ENCODE measurements around the gene LRRC72. TPM values are rescaled to one million over a fixed set of nuclear protein-coding genes. Genes with fewer than 3 reads are reported as not detected.
"Not testable (repeated sequence)": the region's sequence is repeated elsewhere in the genome, so short reads cannot be mapped to it uniquely, and the experiment has no call there.

The LRRC72 gene
- total RNA-seq, 2 donors from 2014 or later = not detected

DNA sequence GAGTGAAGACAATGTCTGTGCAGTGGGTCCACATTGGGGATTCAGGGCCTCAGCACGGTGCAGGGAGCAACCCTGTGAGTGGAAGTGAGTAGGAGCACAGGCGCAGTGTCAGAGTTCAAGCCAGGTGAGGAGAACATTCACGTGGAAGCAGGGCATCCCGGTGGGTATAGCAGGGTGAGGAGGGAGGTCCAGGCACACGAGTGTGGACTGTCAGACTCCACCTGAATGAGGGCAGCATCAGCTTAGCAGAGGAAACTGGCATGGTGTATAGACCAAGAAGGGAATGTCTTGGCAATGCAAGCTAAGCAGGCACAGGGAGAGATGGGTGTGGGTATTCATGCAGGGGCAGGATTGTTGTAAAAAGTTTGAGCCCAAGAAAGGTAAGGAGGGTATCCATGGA is 15.3 kb upstream of the LRRC72 start:
- no peak for DNase-seq (ENCODE audit: low spot score)
- no peaks in the 10 kb centered on the region for H3K36me3 ChIP-seq
- no peaks in the 10 kb centered on the region for H3K9me3 ChIP-seq
- no peaks in the 10 kb centered on the region for H3K27me3 ChIP-seq (replicated peaks; ENCODE audit: insufficient read depth)
- no peak overlapping the region for H3K4me3 ChIP-seq
- WGBS = 92% methylated on average over 5 of the region's 5 CpGs
- TF ChIP-seq POLR2AphosphoS5 (IDR thresholded peaks at IDR 0.05) (no peak), POLR2A (IDR thresholded peaks at IDR 0.05) (no peak)
- TF ChIP-seq, protein P1, sequence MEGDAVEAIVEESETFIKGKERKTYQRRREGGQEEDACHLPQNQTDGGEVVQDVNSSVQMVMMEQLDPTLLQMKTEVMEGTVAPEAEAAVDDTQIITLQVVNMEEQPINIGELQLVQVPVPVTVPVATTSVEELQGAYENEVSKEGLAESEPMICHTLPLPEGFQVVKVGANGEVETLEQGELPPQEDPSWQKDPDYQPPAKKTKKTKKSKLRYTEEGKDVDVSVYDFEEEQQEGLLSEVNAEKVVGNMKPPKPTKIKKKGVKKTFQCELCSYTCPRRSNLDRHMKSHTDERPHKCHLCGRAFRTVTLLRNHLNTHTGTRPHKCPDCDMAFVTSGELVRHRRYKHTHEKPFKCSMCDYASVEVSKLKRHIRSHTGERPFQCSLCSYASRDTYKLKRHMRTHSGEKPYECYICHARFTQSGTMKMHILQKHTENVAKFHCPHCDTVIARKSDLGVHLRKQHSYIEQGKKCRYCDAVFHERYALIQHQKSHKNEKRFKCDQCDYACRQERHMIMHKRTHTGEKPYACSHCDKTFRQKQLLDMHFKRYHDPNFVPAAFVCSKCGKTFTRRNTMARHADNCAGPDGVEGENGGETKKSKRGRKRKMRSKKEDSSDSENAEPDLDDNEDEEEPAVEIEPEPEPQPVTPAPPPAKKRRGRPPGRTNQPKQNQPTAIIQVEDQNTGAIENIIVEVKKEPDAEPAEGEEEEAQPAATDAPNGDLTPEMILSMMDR (IDR thresholded peaks at IDR 0.05) = no peak
- no peak overlapping the region for H3K27ac ChIP-seq
- H3K4me1 ChIP-seq (replicated peaks) = no peaks in the 10 kb centered on the region
- intact Hi-C loops (cut with DNase I) = no loop called here

DNA sequence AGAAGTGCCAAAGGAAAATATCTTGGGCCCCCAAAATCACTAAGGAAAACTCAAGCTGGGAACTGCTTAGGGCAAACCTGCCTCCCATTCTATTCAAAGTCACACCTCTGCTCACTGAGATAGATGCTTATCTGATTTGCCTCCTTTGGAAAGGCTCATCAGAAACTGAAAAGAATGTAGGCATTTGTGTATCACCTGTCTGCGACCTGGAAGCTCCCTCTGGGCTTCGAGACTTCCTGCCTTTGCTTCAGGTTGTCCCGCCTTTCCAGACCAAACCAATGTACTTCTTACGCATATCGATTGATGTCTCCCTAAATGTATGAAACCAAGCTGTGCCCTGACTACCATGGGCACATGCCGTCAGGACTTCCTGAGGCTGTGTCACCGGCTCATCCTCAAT is 14.5 kb upstream of the LRRC72 start:
- Histone ChIP-seq H3K27ac (no peak overlapping the region), H3K9me3 (no peaks in the 10 kb centered on the region), H3K27me3 (replicated peaks; ENCODE audit: insufficient read depth) (no peaks in the 10 kb centered on the region), H3K36me3 (no peaks in the 10 kb centered on the region), H3K4me1 (replicated peaks) (no peaks in the 10 kb centered on the region), H3K4me3 (no peak overlapping the region)
- DNase-seq (ENCODE audit: low spot score) = no peak
- intact Hi-C loops (cut with DNase I) = no loop called here
- WGBS = 82% methylated on average over 7 of the region's 7 CpGs
- TF ChIP-seq, protein P1 (IDR thresholded peaks at IDR 0.05) = no peak
- TF ChIP-seq POLR2AphosphoS5 (IDR thresholded peaks at IDR 0.05) (no peak), POLR2A (IDR thresholded peaks at IDR 0.05) (no peak)

DNA sequence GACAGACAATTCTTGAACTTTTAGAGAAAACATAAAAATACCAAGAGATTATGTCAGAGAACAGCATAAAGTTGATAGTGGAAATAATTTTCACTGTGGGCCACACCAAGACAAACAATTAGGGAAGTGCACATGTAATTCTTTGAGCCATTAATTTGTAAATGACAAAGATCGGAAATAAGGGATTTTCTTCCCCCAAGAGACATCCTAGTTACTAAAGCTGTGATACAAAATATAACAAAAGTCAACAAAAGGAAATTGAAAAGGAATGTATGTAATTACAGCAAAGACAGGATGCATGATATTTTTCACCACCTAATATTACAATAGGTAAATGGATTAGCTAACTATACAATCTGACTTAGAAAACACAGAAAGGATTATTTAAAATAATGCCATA is 12.4 kb upstream of the LRRC72 start:
- no peaks in the 10 kb centered on the region for H3K9me3 ChIP-seq
- TF ChIP-seq POLR2A (IDR thresholded peaks at IDR 0.05) (no peak), POLR2AphosphoS5 (IDR thresholded peaks at IDR 0.05) (no peak)
- TF ChIP-seq, protein P1 (IDR thresholded peaks at IDR 0.05) = no peak
- no peak overlapping the region for H3K4me3 ChIP-seq
- no peaks in the 10 kb centered on the region for H3K36me3 ChIP-seq
- intact Hi-C loops (cut with DNase I) = no loop called here
- H3K27me3 ChIP-seq (replicated peaks; ENCODE audit: insufficient read depth) = no peaks in the 10 kb centered on the region
- H3K4me1 ChIP-seq (replicated peaks) = no peaks in the 10 kb centered on the region
- WGBS = 73% methylated on average over 1 of the region's 1 CpG
- no peak overlapping the region for H3K27ac ChIP-seq
- no peak for DNase-seq (ENCODE audit: low spot score)

DNA sequence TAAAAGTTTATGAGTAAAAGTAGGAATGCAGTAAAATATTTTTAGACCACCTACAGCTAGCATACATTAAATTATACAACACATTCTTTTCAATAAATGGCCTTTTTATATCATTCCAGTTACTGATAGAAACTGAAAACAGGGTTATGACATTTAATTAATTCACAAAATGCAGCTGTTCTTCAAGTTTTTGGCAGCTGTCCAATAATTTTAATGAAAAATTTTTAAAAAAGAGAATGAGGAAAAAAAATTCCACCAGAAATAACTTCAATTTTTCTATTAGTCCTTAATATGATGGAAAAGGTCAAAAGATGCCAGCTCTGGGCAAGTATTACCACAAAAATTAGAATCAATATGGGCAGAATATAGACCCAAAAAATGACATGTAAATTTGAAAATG is 11.9 kb upstream of the LRRC72 start:
- intact Hi-C loops (cut with DNase I) = no loop called here
- H3K9me3 ChIP-seq = no peaks in the 10 kb centered on the region
- H3K4me1 ChIP-seq (replicated peaks) = no peaks in the 10 kb centered on the region
- no peak overlapping the region for H3K27ac ChIP-seq
- H3K36me3 ChIP-seq = no peaks in the 10 kb centered on the region
- no peak for TF ChIP-seq POLR2A (IDR thresholded peaks at IDR 0.05)
- no peak for TF ChIP-seq POLR2AphosphoS5 (IDR thresholded peaks at IDR 0.05)
- TF ChIP-seq, protein P1 (IDR thresholded peaks at IDR 0.05) = no peak
- H3K27me3 ChIP-seq (replicated peaks; ENCODE audit: insufficient read depth) = no peaks in the 10 kb centered on the region
- no peak for DNase-seq (ENCODE audit: low spot score)
- H3K4me3 ChIP-seq = no peak overlapping the region

DNA sequence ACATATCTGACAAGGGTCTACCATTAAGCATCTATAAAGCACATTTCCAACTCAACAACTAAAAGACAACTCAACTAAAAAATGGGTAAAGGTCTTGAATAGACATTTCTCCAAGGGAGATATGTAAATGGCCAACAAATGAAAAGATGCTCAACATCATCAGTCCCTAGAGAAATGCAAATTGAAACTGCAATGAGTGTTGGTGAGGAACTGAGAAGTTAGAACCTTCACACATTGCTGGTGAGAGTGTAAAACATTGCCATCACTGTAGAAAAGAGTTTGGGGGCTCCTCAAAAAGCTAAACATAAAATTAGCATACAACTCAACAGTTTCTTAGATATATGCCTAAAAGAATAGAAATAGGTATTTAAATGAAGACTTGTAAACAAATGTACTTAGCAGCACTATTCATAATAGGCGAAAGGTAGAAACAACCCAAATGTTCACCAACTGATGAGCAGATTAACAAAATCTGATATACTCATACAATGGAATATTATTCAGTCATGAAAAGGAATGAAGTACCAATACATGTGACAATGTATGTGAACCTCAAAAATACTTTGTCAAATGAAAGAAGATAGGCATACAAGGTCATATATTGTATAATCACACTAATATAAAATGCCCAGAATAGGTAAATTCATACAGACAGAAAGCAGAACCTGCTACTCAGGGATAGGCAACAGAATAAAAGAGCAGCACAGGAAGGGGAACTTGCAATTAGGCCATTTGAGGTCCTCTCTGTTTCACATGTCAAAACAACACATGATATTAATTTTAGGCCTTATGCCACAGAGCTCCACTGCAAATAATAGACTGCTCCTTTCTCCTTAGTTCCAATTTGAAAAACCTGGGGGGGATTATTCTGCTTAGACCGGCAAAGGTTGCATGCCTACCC is 10.6 kb upstream of the LRRC72 start:
- 100% methylated on average over 2 of the region's 2 CpGs for WGBS
- H3K27ac ChIP-seq = no peak overlapping the region
- H3K27me3 ChIP-seq (replicated peaks; ENCODE audit: insufficient read depth) = no peaks in the 10 kb centered on the region
- H3K4me1 ChIP-seq (replicated peaks) = no peaks in the 10 kb centered on the region
- no peak overlapping the region for H3K4me3 ChIP-seq
- intact Hi-C loops (cut with DNase I) = no loop called here
- no peaks in the 10 kb centered on the region for H3K36me3 ChIP-seq
- H3K9me3 ChIP-seq = no peaks in the 10 kb centered on the region
- TF ChIP-seq POLR2AphosphoS5 (IDR thresholded peaks at IDR 0.05) (no peak), POLR2A (IDR thresholded peaks at IDR 0.05) (no peak)
- TF ChIP-seq, protein P1 (IDR thresholded peaks at IDR 0.05) = no peak
- DNase-seq (ENCODE audit: low spot score) = no peak

DNA sequence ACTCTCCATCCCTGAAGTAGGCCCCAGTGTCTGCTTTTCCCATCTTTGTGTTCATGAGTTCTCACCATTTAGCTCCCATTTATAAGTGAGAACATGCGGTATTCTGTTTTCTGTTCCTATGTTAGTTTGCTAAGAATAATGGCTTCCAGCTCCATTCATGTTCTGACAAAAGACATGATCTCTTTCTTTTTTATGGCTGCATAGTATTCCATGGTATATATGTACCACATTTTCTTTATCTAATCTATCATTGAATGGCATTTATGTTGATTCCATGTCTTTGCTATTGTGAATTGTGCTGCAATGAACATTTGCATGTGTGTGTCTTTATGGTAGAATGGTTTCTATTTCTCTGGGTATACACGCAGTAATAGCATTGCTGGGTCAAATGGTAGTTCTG is 6.6 kb upstream of the LRRC72 start:
- H3K4me1 ChIP-seq (replicated peaks); H3K27ac ChIP-seq; H3K9me3 ChIP-seq; H3K27me3 ChIP-seq (replicated peaks; ENCODE audit: insufficient read depth); DNase-seq (ENCODE audit: low spot score); H3K36me3 ChIP-seq; H3K4me3 ChIP-seq; intact Hi-C loops (cut with DNase I): not testable (repeated sequence)
- WGBS = 95% methylated on average over 2 of the region's 2 CpGs

Data from prostate gland (tissue), 2 donors.